DMS53 treated with DMSO at 0.1 percent for 48 hours (cell line): ENCODE results near the gene SCN1B.
A peak's percentile ranks its signal among the peaks of the same experiment; 100 is the strongest.
"Not testable (repeated sequence)": the region's sequence is repeated elsewhere in the genome, so short reads cannot be mapped to it uniquely, and the experiment has no call there.

Source experiments
- DNase-seq: peaks from one replicate; lab custom pipeline; 2025; ENCODE audit not compliant: unreplicated experiment; lab: John Stamatoyannopoulos, UW

SCN1B gene

GRCh38 chr19:35034588-35035382 is 4.5 kb downstream of the SCN1B start:
- no peak for DNase-seq

- DNase-seq: no peak
Measured at GRCh38 chr19:35037716-35038622, 7.7 kb downstream of the SCN1B start.

GRCh38 chr19:35038623-35039512 is 8.6 kb downstream of the SCN1B start:
- DNase-seq: no peak

GRCh38 chr19:35039881-35040825 is 9.9 kb downstream of the SCN1B start:
- no peak for DNase-seq

- DNase-seq: peak; percentile 91
Measured at GRCh38 chr19:35040826-35041547, 10.7 kb downstream of the SCN1B start.

- DNase-seq: peak; percentile 69
Measured at GRCh38 chr19:35041548-35042055, 11.3 kb downstream of the SCN1B start, which contains the start of gene HPN. Gene HPN, plus strand, starts transcription at chr19:35041721. Its CDS starts 786 bp downstream, at chr19:35042507.

GRCh38 chr19:35042056-35042730 is 11.9 kb downstream of the SCN1B start:
- DNase-seq: no peak

- no peak for DNase-seq
Measured at GRCh38 chr19:35042954-35043604, 12.8 kb downstream of the SCN1B start.

GRCh38 chr19:35043906-35044305 is 13.6 kb downstream of the SCN1B start:
- no peak for DNase-seq

- DNase-seq: no peak
Measured at GRCh38 chr19:35044317-35045117, 14.2 kb downstream of the SCN1B start.

GRCh38 chr19:35045667-35046300 is 15.5 kb downstream of the SCN1B start:
- DNase-seq: no peak

GRCh38 chr19:35046461-35046860 is 16.2 kb downstream of the SCN1B start:
- no peak for DNase-seq

GRCh38 chr19:35048911-35049411 is 18.7 kb downstream of the SCN1B start:
- DNase-seq: no peak

GRCh38 chr19:35049456-35049855 is 19.2 kb downstream of the SCN1B start:
- no peak for DNase-seq

- not testable (repeated sequence) for DNase-seq
Measured at GRCh38 chr19:35050662-35051061, 20.4 kb downstream of the SCN1B start.

- DNase-seq: not testable (repeated sequence)
Measured at GRCh38 chr19:35051268-35051667, 21.0 kb downstream of the SCN1B start.
